Measurements from ENCODE around the gene MAGI1.
"Not testable (repeated sequence)": the region's sequence is repeated elsewhere in the genome, so short reads cannot be mapped to it uniquely, and the experiment has no call there.

Gene MAGI1

GRCh38 chr3:66037986-66038369, 740 bp downstream of the MAGI1 start:
- DNase-seq, result no peak

- no peak for DNase-seq
Measured at GRCh38 chr3:66037330-66037985, 1.3 kb downstream of the MAGI1 start.

GRCh38 chr3:66036586-66037148, 2.1 kb downstream of the MAGI1 start:
- no peak for DNase-seq

GRCh38 chr3:66035763-66036477, 2.8 kb downstream of the MAGI1 start:
- no peak for DNase-seq

GRCh38 chr3:66033241-66034138, 5.2 kb downstream of the MAGI1 start:
- DNase-seq, result no peak

GRCh38 chr3:66031102-66031698, 7.5 kb downstream of the MAGI1 start:
- DNase-seq, result no peak

GRCh38 chr3:66029443-66029842, 9.3 kb downstream of the MAGI1 start:
- no peak for DNase-seq

- no peak for DNase-seq
Measured at GRCh38 chr3:66029014-66029413, 9.7 kb downstream of the MAGI1 start.

- no peak for DNase-seq
Measured at GRCh38 chr3:66028457-66028856, 10.3 kb downstream of the MAGI1 start.

- DNase-seq, result not testable (repeated sequence)
Measured at GRCh38 chr3:66027099-66027498, 11.6 kb downstream of the MAGI1 start.

- DNase-seq, result no peak
Measured at GRCh38 chr3:66023738-66024385, 14.9 kb downstream of the MAGI1 start.

GRCh38 chr3:66023229-66023628, 15.5 kb downstream of the MAGI1 start:
- DNase-seq, result no peak

GRCh38 chr3:66021731-66022131, 17.0 kb downstream of the MAGI1 start:
- DNase-seq, result no peak

GRCh38 chr3:66019896-66020295, 18.8 kb downstream of the MAGI1 start:
- no peak for DNase-seq

GRCh38 chr3:66018057-66019033, 20.4 kb downstream of the MAGI1 start:
- no peak for DNase-seq

- no peak for DNase-seq
Measured at GRCh38 chr3:66017591-66017990, 21.1 kb downstream of the MAGI1 start.

- no peak for DNase-seq
Measured at GRCh38 chr3:66017084-66017483, 21.6 kb downstream of the MAGI1 start.

- no peak for DNase-seq
Measured at GRCh38 chr3:66015841-66016240, 22.9 kb downstream of the MAGI1 start.

GRCh38 chr3:66014651-66015050, 24.1 kb downstream of the MAGI1 start:
- no peak for DNase-seq

- no peak for DNase-seq
Measured at GRCh38 chr3:66014056-66014455, 24.7 kb downstream of the MAGI1 start.

- DNase-seq, result no peak
Measured at GRCh38 chr3:66012711-66013110, 26.0 kb downstream of the MAGI1 start.
